Brain microvascular endothelial cell (primary cell): ENCODE measurements around the gene ABCC4.

Experiments
- DNase-seq: peaks from one replicate; pipeline ENCODE4 v3.0.0-alpha.2; 2020
- H3K27ac ChIP-seq: fragments of 250-450 bp; sonication (Bioruptor Pico); 2 replicates; pipeline ENCODE4 v1.5.1; 2020; ENCODE audit warnings: mild to moderate bottlenecking, moderate library complexity
- H3K27me3 ChIP-seq: fragments of 250-450 bp; sonication (Bioruptor Pico); replicated peaks from 2 replicates; pipeline ENCODE4 v1.5.1; 2020; ENCODE audit warnings: mild to moderate bottlenecking
- H3K36me3 ChIP-seq: fragments of 250-450 bp; sonication (Bioruptor Pico); replicated peaks from 2 replicates; pipeline ENCODE4 v1.5.1; 2020; ENCODE audit warnings: mild to moderate bottlenecking
- H3K4me3 ChIP-seq: 2 replicates; pipeline ENCODE4 v1.5.1; 2011; ENCODE audit warnings: low read depth, mild to moderate bottlenecking, control low read depth, low read length, moderate library complexity
- CTCF ChIP-seq: IDR thresholded peaks from 2 replicates; pipeline ENCODE4 v1.5.1; 2011; ENCODE audit warnings: low read depth, mild to moderate bottlenecking, moderate library complexity, low read length, control low read depth, inconsistent platforms; ENCODE audit errors: missing control alignments
- in situ Hi-C: cut with HindIII; loops from 2 replicates; pipeline ENCODE4 v1.10.0; 2017; ENCODE audit warnings: low sequenced_read_pairs, low pct_ligation_motif_present

ABCC4 gene

GRCh38 chr13:95098916-95099315 lies 202.3 kb downstream of the ABCC4 start:
- no peak for TF ChIP-seq CTCF
- Histone ChIP-seq H3K27me3 (no peaks in the 10 kb centered on the region), H3K27ac (peak overlapping the region; percentile 85), H3K4me3 (no peak overlapping the region), H3K36me3 (no peaks in the 10 kb centered on the region)
- no peak for DNase-seq
- in situ Hi-C loops, result no loop called here

- DNase-seq, result no peak
- H3K27me3 ChIP-seq, result no peaks in the 10 kb centered on the region
- no peak overlapping the region for H3K27ac ChIP-seq
- in situ Hi-C loops, result no loop called here
- TF ChIP-seq CTCF, result no peak
- no peak overlapping the region for H3K4me3 ChIP-seq
- H3K36me3 ChIP-seq, result no peaks in the 10 kb centered on the region
Measured at GRCh38 chr13:95091755-95092154, 209.5 kb downstream of the ABCC4 start.

GRCh38 chr13:95087746-95088305 lies 213.4 kb downstream of the ABCC4 start:
- in situ Hi-C loops, result no loop called here
- Histone ChIP-seq H3K4me3 (no peak overlapping the region), H3K27me3 (no peaks in the 10 kb centered on the region), H3K27ac (no peak overlapping the region), H3K36me3 (no peaks in the 10 kb centered on the region)
- peak; percentile 43 for DNase-seq
- no peak for TF ChIP-seq CTCF

- Histone ChIP-seq H3K27me3 (no peaks in the 10 kb centered on the region), H3K27ac (no peak overlapping the region), H3K4me3 (no peak overlapping the region), H3K36me3 (no peaks in the 10 kb centered on the region)
- no peak for DNase-seq
- in situ Hi-C loops, result no loop called here
- no peak for TF ChIP-seq CTCF
Measured at GRCh38 chr13:95086761-95087160, 214.5 kb downstream of the ABCC4 start.

- DNase-seq, result peak; percentile 71
- no peaks in the 10 kb centered on the region for H3K27me3 ChIP-seq
- in situ Hi-C loops, result no loop called here
- no peak overlapping the region for H3K4me3 ChIP-seq
- TF ChIP-seq CTCF, result no peak
- H3K27ac ChIP-seq, result peak overlapping the region; percentile 27
- no peaks in the 10 kb centered on the region for H3K36me3 ChIP-seq
Measured at GRCh38 chr13:95083758-95084157, 217.5 kb downstream of the ABCC4 start.

- Histone ChIP-seq H3K4me3 (no peak overlapping the region), H3K36me3 (no peaks in the 10 kb centered on the region), H3K27me3 (no peaks in the 10 kb centered on the region), H3K27ac (no peak overlapping the region)
- no peak for DNase-seq
- in situ Hi-C loops, result no loop called here
- no peak for TF ChIP-seq CTCF
Measured at GRCh38 chr13:95083066-95083465, 218.2 kb downstream of the ABCC4 start.
